HepG2 (cell line): ENCODE measurements around the gene ZNF48. TPM values are rescaled to one million over a fixed set of nuclear protein-coding genes. Genes with fewer than 3 reads are reported as not detected.

ENCODE experiments used
- AGO2 ChIP-seq: fragments of 200-400 bp; formaldehyde crosslinking; optimal IDR thresholded peaks from 2 replicates; pipeline ENCODE3; 2017; ENCODE audit warnings: mild to moderate bottlenecking, low read depth, low read length, moderate library complexity
- ARHGAP35 ChIP-seq: sonication (generic); formaldehyde crosslinking; IDR thresholded peaks from 2 replicates; pipeline ENCODE4 v1.9.0; 2022; ENCODE audit warnings: mild to moderate bottlenecking, inconsistent platforms, moderate library complexity, missing genetic modification reagents, borderline replicate concordance
- CREB1 ChIP-seq, 2 experiments: fragments of 450-650 bp in 1 of 2; IDR thresholded peaks; 2 replicates each; pipeline ENCODE4 v1.6.1; 2016 to 2017; ENCODE audit warnings: control low read depth in 1 of 2, mild to moderate bottlenecking in 1 of 2, missing compliant biosample characterization in 1 of 2, missing genetic modification characterization in 1 of 2
- ELF4 ChIP-seq: sonication (generic); formaldehyde crosslinking; IDR thresholded peaks from 2 replicates; pipeline ENCODE4 v1.5.0; 2020; ENCODE audit warnings: missing genetic modification reagents, mild to moderate bottlenecking, moderate library complexity, borderline replicate concordance
- MAX ChIP-seq: IDR thresholded peaks from 2 replicates; pipeline ENCODE4 v1.6.1; 2012; ENCODE audit warnings: inconsistent platforms
- MLX ChIP-seq: IDR thresholded peaks from 2 replicates; pipeline ENCODE4 v1.6.1; 2016
- MXD4 ChIP-seq: IDR thresholded peaks from 2 replicates; pipeline ENCODE4 v1.6.1; 2016; ENCODE audit warnings: mild to moderate bottlenecking, missing biosample characterization, missing genetic modification reagents
- PBX3 ChIP-seq: sonication (generic); formaldehyde crosslinking; IDR thresholded peaks from 2 replicates; pipeline ENCODE4 v1.8.1; 2023; ENCODE audit warnings: missing genetic modification reagents, inconsistent platforms, borderline replicate concordance
- PHF21A ChIP-seq: sonication (generic); formaldehyde crosslinking; IDR thresholded peaks from 2 replicates; pipeline ENCODE4 v1.5.0; 2020; ENCODE audit warnings: mild to moderate bottlenecking, missing genetic modification reagents
- RBFOX2 ChIP-seq: fragments of 200-400 bp; formaldehyde crosslinking; IDR thresholded peaks from 2 replicates; pipeline ENCODE4 v1.6.1; 2017; ENCODE audit warnings: low read depth, mild to moderate bottlenecking, low read length
- SNRNP70 ChIP-seq: fragments of 200-400 bp; formaldehyde crosslinking; IDR thresholded peaks from 2 replicates; pipeline ENCODE4 v1.6.1; 2017; ENCODE audit warnings: mild to moderate bottlenecking, low read depth, low read length, moderate library complexity
- ZBTB40 ChIP-seq, 2 experiments: fragments of 450-650 bp in 1 of 2; sonication (generic) in 1 of 2; formaldehyde crosslinking in 1 of 2; IDR thresholded peaks; 2 replicates each; pipeline versions ENCODE4 v1.6.1 to v1.8.0; 2016 to 2022; ENCODE audit warnings: antibody characterized with exemption in 1 of 2, mild to moderate bottlenecking in 1 of 2, missing genetic modification reagents in 1 of 2
- ZMYM4 ChIP-seq: sonication (generic); formaldehyde crosslinking; IDR thresholded peaks from 2 replicates; pipeline ENCODE4 v1.8.1; 2023; ENCODE audit warnings: mild to moderate bottlenecking, missing genetic modification reagents
- ZNF180 ChIP-seq: sonication (generic); formaldehyde crosslinking; IDR thresholded peaks from 2 replicates; pipeline ENCODE4 v1.4.0; 2020; ENCODE audit warnings: low read depth, missing genetic modification reagents, borderline replicate concordance
- ZNF496 ChIP-seq: sonication (generic); formaldehyde crosslinking; IDR thresholded peaks from 2 replicates; pipeline ENCODE4 v1.8.1; 2023; ENCODE audit warnings: mild to moderate bottlenecking, moderate library complexity, missing genetic modification reagents; ENCODE audit not compliant: insufficient replicate concordance
- ZNF530 ChIP-seq: sonication (generic); formaldehyde crosslinking; IDR thresholded peaks from 2 replicates; pipeline ENCODE4 v1.5.0; 2020; ENCODE audit warnings: low read depth, mild to moderate bottlenecking, missing genetic modification reagents
- ZNF569 ChIP-seq: sonication (generic); formaldehyde crosslinking; IDR thresholded peaks from 2 replicates; pipeline ENCODE4 v1.5.0; 2020; ENCODE audit warnings: mild to moderate bottlenecking, missing genetic modification reagents, moderate library complexity, borderline replicate concordance
- ZZZ3 ChIP-seq: sonication (generic); formaldehyde crosslinking; IDR thresholded peaks from 2 replicates; pipeline ENCODE4 v1.4.0; 2020; ENCODE audit warnings: missing genetic modification reagents, mild to moderate bottlenecking, borderline replicate concordance
- polyA plus RNA-seq, 8 experiments: library from polyadenylated mRNA; depleted of rRNA in 3 of 8; stranded (reverse) in 7 of 8; unstranded in 1 of 8; fragments of >200 nt; fragmentation: Illumina TruSeq in 4 of 8; extraction: Trizol in 4 of 8; gene quantifications; 2 replicates each; pipeline versions ENCODE4 v1.2.1 to v1.2.3, GENCODE V29; 2011 to 2016; ENCODE audit warnings: low read depth in 4 of 8, missing spikeins in 1 of 8, mixed read lengths in 1 of 8; ENCODE audit not compliant: insufficient read depth in 1 of 8
- total RNA-seq, 5 experiments: library from RNA; depleted of rRNA; stranded (reverse); fragments of >200 nt; fragmentation: Illumina TruSeq; extraction: Trizol; gene quantifications; 2 replicates each; pipeline ENCODE4 v1.2.3, GENCODE V29; 2016; ENCODE audit warnings: low read depth in 1 of 5

The ZNF48 gene
- total and polyA plus RNA-seq, 2 of the 13 experiments (the other 11 are each of a cell fraction or from before 2014, with no cell fraction given): 9.9 to 12.3 TPM

GRCh38 chr16:30449116-30449435 is 53.9 kb downstream of the ZNF48 start (continued):
- TF ChIP-seq ZBTB40 (IDR thresholded peaks at IDR 0.05) (no peak), ZBTB40 (CRISPR knock-in tag; IDR thresholded peaks at IDR 0.05) (no peak), ZNF496 (CRISPR knock-in tag) (no peak), SNRNP70 (no peak), PBX3 (CRISPR knock-in tag) (no peak), ZNF180 (CRISPR knock-in tag) (no peak), ARHGAP35 (CRISPR knock-in tag) (no peak), CREB1 (IDR thresholded peaks at IDR 0.05) (no peak), CREB1 (CRISPR knock-in tag; IDR thresholded peaks at IDR 0.05) (no peak), ELF4 (no peak), AGO2 (no peak), PHF21A (CRISPR knock-in tag) (peak; percentile 61), MXD4 (no peak), MLX (no peak), ZZZ3 (CRISPR knock-in tag) (no peak), ZMYM4 (CRISPR knock-in tag) (no peak), ZNF530 (CRISPR knock-in tag) (no peak), RBFOX2 (no peak), ZNF569 (no peak), MAX (no peak)
